Activated CD8-positive, alpha-beta memory T cell treated with anti-CD3 and anti-CD28 coated beads for 1 hour (primary cell): ENCODE results near the gene ETV6.
"Not testable (repeated sequence)": the region's sequence is repeated elsewhere in the genome, so short reads cannot be mapped to it uniquely, and the experiment has no call there.

Source experiments
- DNase-seq, 2 donors: peaks; one replicate each; pipeline ENCODE4 v3.0.0-alpha.2; 2020; ENCODE audit warnings: low read depth in 1 of 2; ENCODE audit errors: extremely low read depth in 1 of 2

ETV6 gene

DNA sequence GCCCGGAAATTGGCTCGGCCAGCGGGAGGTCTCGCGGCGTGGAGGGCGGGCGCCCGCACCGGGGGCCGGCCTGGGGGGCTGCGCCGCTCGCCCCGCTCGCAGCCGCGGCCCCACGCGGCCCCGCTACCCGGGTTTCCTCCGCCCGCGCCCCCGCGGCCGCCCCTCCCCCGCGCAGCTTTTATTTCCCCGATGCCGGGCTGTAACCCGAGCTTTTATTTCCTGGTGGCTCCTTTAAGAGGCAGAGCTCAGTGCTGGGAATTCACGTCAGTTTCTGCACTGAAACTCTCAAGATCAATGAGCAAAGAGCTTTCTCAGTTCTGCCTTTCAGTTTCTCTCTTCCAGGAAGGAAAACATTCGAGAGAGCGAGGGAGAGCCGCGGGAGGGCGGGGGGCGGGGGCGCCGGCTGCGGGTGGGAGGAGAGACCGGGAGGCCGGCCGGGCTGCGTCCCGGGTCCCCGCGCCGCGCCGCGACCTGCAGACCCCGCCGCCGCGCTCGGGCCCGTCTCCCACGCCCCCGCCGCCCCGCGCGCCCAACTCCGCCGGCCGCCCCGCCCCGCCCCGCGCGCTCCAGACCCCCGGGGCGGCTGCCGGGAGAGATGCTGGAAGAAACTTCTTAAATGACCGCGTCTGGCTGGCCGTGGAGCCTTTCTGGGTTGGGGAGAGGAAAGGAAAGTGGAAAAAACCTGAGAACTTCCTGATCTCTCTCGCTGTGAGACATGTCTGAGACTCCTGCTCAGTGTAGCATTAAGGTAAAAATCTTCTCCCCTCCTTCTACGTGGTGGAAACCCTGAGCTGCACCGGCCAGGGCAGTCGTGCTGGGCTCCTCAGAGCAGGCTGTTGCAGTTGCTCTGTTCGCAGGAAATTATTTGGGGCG lies at the start of gene ETV6:
Gene ETV6 (plus strand): TSS at position 262 of the 873 bp plus-strand sequence. CDS start 454 bp downstream, at position 716.
- DNase-seq: peak in 1 of 2 donors; percentile 26

DNA sequence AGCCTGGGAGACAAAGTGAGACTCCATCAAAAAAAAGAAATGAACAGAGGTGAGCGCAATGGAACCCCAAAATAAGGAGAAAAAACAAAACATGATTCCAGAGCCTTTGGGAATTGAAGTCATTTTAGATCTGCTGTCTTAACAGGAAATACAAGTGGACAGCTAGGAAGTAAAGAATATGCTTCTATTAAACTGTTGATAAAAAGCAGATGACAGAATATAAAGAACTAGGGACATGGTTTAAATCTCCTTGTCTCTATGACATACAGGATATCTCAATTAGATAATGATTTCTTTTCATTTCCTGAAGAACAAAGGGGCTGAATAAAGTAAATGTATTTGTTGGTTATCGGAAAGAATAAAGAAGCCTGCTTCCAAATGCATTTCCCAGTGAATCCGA lies 49.3 kb upstream of the ETV6 start:
- DNase-seq: no peak

DNA sequence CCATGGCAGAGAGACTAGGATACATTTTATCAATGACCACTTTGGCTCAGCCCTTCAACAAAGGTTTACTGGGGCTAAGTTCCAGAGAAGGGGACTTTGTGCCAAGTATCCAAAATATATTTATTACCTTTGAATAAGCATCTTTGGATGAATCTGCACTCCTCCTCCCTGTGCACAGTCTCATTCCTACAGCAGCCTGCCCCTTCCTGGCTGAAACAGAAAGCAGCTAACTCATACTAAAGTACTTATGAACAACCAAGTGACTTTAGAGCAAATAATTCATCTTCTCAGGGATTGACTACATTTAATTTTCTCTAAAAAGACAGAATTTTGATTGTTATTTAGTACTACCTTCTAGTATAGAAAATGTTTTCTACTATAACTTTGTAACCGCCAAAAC lies 47.8 kb upstream of the ETV6 start:
- no peak for DNase-seq

DNA sequence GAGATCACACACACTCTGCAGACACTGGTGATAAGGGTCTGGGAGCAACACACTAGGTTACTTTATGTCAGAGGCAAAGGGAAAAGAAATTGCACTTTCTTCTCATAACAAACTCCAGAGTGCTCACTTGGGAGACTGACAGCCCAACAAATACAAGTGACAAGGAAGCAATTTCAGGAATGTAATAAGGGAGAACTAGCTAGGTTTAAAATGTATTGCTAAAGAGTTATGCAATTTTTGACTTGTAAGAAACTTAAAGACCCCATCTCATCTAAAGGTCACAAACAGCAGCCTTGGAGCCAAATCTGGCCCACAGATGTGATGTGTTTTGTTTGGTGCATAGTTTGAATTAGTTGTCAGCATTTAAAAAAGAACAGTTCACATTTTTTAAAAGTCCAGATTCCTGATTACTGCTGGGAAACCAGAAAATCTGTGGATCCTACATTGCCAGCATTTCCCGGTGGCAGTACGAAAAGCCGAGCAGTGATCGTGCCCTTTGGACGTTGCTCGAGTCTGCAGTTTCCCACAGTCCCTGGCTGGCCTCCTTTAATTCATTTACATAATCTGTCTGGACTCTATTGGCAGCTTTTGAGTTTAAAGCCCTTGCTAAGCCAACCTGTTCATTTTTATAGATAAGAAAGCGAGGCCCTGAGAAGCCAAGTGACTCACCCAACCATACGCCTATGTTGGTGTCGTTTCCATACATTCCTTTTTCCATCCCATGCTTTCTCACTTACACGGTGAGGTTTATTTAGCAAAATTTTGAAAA lies 42.0 kb upstream of the ETV6 start:
- DNase-seq: no peak

- no peak for DNase-seq
Observed at GRCh38 chr12:11609045-11609444, 40.4 kb upstream of the ETV6 start.

DNA sequence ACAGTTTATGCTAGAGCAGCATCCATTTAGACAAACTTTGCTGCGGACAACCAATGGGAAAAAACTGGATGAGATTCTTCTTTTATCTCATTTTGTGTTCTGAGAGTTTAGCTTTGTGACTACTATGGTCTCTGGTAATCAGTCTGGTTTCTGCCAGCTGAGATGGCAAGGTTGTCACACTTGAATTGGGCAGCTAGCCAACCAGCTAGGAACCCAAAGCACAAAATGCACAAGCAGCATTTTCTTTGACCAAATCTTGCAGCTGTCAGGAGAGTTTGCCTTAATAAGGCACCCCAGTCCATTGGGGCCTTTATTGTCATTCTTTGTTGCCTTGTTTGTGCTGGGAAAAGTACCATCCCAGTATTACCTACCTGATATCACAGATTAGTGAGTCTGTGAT lies 34.0 kb upstream of the ETV6 start:
- DNase-seq: no peak

GRCh38 chr12:11618046-11618445 lies 31.4 kb upstream of the ETV6 start:
- DNase-seq: no peak

DNA sequence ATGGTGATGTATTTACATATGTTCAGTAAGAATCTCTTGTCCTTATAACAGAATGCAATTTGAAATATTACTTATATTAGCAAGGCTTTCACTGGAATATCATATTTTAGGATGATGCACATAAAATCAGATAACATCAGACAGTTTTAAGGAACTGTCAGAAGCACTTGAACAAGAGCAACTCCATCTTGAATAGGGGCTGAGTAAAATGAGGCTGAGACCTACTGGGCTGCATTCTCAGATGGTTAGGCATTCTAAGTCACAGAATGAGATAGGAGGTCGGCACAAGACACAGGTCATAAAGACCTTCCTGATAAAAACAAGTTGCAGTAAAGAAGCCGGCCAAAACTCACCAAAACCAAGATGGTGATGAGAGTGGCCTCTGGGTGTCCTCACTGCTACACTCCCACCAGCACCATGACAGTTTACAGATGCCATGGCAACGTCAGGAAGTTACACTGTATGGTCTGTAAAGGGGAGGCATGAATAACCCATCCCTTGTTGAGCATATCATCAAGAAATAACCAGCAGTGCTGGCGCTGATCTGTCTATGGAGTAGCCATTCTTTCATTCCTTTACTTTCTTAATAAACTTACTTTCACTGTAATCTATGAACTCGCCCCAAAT lies 27.6 kb upstream of the ETV6 start:
- DNase-seq: peak in 1 of 2 donors; percentile 4

- no peak for DNase-seq
Observed at GRCh38 chr12:11622876-11623281, 26.6 kb upstream of the ETV6 start.

- no peak for DNase-seq
Observed at GRCh38 chr12:11623382-11623781, 26.1 kb upstream of the ETV6 start.

DNA sequence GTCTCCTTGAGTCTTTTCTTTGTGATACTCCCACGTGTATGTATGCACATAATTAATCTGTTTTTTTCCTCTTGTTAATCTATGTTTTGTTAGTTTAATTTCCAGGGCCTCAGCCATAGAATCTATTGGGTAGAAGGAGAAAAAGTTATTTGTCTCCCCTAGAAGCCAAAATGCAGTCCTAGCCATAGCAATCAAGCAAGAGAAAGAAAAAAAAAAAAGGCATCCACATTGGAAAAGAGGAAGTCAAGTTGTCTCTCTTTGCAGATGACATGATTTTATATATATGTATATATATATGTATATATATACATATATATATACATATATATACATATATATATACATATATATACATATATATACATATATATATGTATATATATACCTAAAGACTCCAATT lies 25.4 kb upstream of the ETV6 start:
- no peak for DNase-seq

- DNase-seq: not testable (repeated sequence)
Observed at GRCh38 chr12:11627709-11628108, 21.8 kb upstream of the ETV6 start.

GRCh38 chr12:11628353-11628752 lies 21.1 kb upstream of the ETV6 start:
- no peak for DNase-seq

DNA sequence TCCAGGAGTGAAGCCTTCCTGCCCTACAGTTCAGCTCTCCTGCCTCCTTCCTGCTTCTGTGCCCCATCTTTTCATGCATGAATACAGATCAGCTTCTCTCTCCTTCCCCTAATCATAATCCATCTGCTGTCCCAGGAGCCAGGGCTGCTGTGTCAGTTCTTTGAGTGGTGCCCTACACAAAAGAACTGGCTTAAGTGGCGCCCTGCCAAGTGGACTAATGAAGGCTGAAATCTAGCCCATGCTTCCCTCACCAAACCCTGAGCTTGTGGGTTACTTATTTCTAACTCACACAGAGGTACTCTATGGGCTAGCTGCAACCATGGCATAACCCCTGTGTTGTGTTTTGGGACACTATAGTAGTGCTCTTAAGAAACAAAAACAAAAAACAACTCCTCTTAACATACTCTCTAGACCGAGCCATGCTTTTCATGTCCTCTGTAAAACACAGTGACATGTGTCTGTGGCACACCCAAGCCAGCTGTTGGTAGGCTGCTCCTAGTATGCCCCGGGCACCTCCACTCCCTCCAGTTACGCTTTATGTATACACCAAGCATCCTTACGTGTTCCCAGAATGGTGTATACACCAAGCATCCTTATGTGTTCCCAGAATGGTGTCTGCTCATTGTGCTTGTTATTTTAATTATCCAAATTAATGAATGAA lies 19.3 kb upstream of the ETV6 start:
- DNase-seq: no peak

DNA sequence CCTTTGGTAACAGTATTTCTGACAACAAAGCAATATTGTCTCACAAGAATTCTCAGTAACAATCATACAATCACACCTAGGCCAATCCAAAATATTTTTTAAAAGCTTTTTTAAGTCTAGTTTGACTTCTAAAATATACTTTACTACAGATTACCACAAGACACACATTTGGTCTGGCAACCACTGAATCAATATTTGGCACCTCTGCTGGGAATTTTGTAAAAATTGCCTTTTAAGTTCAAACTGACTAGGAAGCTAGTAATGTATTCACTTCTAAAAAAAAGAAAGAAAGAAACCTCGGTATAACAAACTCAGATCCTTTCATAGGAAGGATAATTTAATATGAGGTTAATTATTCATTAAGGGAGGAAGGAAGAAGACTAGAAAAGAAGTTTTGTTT lies 18.2 kb upstream of the ETV6 start:
- no peak for DNase-seq

GRCh38 chr12:11631881-11632280 lies 17.6 kb upstream of the ETV6 start:
- not testable (repeated sequence) for DNase-seq

GRCh38 chr12:11633968-11634367 lies 15.5 kb upstream of the ETV6 start:
- no peak for DNase-seq

GRCh38 chr12:11635341-11635740 lies 14.1 kb upstream of the ETV6 start:
- DNase-seq: no peak

DNA sequence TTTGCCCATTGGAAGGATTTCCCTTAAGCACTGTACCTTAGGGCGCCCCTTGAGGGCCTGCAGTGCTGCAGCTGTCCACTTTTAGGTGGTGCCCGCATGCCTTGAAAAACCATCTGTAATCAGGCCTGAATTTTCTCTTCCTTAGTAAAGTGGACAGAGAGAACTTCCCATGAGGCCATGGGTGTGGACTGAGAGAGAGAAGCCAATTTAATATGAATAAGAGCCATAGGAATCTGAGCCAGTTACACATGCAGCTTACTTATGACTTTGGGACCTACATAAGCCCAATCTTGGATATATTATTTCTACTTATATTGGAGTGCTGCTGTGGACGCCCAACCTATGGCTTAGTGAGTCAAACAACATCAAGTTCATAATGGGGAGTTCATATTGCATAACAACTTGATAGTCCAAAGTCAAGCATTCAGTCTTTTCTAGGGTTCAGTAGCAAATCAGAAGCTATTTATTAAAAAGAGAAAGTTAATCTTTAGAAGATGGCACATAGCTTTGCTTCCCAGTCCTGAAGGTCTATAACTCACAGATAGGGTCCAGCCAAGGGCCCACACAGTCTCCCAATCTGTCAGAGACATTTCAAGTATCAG lies 11.1 kb upstream of the ETV6 start:
- DNase-seq: no peak

- DNase-seq: no peak
Observed at GRCh38 chr12:11639454-11639853, 10.0 kb upstream of the ETV6 start.

DNA sequence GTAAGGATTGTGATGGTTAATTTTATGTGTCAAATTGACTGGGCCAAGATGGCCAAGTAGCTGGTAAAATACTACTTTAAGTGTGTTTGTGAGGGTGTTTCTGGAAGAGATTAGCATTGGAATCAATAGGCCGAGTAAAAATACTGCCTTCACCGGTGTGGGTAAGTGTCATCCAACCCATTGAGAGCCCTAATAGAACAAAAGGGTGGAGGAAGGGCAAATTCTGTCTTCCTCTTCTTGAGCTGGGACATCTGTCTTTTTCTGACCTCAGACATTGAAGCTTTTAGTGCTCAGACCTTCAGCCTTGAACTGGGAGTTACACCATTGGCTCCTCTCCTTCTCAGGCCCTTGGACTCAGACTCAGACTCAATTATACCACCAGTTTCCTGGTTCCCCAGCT lies 8.0 kb upstream of the ETV6 start:
- DNase-seq: no peak
